NT2/D1 (cell line): Measurements from ENCODE around the gene POU4F1.

Experiments
- SUZ12 ChIP-seq: IDR thresholded peaks from 2 replicates; pipeline ENCODE4 v1.6.1; 2011; ENCODE audit not compliant: insufficient read length, insufficient read depth; ENCODE audit errors: extremely low read depth
- YY1 ChIP-seq: IDR thresholded peaks from 2 replicates; pipeline ENCODE4 v1.6.1; 2011; ENCODE audit not compliant: insufficient read length, insufficient read depth
- ZNF274 ChIP-seq: IDR thresholded peaks from 2 replicates; pipeline ENCODE4 v1.6.1; 2011; ENCODE audit warnings: mild to moderate bottlenecking, low read depth, low read length

DNA sequence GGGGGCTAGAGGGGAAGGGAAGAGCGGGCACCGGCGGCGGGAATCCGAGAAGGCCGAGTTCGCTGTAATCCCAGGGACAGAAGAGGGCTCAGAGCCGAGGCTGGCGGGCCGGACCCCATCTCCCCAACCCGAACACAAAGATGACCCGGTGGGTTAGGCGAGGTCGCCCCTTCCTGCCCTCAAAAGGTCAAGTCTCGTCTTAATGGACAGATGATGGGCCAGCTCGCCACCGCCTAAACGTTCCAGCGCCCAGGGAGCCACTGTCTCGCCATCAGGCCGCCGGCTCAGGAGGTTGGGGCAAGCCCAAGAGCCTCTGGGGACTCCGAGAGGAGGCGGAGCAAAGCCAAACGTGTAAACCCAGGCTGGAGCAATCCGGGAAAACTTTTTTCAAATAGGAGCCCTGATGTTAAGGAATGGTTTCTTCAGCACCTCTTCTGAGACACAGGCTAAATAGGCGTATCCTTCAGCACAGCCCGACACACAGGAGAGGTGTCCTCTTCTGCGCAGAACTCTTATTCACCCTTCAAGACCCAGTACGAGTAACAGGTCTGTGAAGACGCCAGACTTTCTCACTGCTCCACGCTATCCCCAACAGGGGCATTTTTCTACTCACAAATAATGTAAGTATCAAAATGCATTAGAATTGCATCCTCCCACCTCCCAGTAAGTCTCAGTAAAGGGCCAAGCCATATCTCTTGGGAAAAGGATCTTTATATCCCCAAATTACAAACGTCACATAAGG, 6.3 kb upstream of the POU4F1 start:
- TF ChIP-seq YY1: no peak
- TF ChIP-seq SUZ12: no peak
- TF ChIP-seq ZNF274: no peak
